ENCODE results near the gene ERICH6.

Gene ERICH6

DNA sequence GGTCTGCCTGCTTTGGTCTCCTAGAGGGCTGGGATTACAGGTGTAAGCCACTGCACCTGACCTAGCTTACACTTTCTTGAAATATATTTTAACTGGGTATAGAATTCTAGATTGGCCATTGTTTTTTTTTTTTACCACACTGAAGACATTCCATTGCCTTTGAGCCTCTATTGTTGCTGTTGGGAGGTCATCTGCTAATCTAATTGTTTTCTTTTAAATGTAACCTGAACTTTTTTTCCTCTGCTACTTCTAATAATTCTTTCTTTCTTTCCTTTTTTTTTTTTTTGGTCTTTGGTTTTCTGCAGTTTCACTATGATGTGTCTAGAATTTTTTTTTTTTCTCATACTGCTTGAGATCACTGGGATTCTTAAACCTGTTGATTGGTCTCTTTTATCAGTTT, 28.1 kb downstream of the ERICH6 start:
- Histone ChIP-seq H4K20me1 (ENCODE audit: insufficient read depth) (no peaks in the 10 kb centered on the region), H3K27ac (no peak overlapping the region), H2AFZ (ENCODE audit: low read depth) (no peak overlapping the region), H3K4me1 (ENCODE audit: low read depth, poor library complexity, severe bottlenecking) (peaks cover 8% of the 10 kb centered on the region), H3K4me2 (no peak overlapping the region), H3K27me3 (ENCODE audit: insufficient read depth, low read depth) (no peaks in the 10 kb centered on the region), H3K36me3 (ENCODE audit: insufficient read depth) (no peaks in the 10 kb centered on the region), H3K79me2 (ENCODE audit: insufficient read depth, low read depth) (no peaks in the 10 kb centered on the region), H3K9ac (no peak overlapping the region), H3K4me3 (IDR thresholded peaks at IDR 0.05; ENCODE audit: insufficient read depth, low read depth, low read length) (no peak overlapping the region)
- TF ChIP-seq, protein P1, sequence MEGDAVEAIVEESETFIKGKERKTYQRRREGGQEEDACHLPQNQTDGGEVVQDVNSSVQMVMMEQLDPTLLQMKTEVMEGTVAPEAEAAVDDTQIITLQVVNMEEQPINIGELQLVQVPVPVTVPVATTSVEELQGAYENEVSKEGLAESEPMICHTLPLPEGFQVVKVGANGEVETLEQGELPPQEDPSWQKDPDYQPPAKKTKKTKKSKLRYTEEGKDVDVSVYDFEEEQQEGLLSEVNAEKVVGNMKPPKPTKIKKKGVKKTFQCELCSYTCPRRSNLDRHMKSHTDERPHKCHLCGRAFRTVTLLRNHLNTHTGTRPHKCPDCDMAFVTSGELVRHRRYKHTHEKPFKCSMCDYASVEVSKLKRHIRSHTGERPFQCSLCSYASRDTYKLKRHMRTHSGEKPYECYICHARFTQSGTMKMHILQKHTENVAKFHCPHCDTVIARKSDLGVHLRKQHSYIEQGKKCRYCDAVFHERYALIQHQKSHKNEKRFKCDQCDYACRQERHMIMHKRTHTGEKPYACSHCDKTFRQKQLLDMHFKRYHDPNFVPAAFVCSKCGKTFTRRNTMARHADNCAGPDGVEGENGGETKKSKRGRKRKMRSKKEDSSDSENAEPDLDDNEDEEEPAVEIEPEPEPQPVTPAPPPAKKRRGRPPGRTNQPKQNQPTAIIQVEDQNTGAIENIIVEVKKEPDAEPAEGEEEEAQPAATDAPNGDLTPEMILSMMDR (conservative IDR thresholded peaks at IDR 0.05; ENCODE audit: low read depth, low read length): no peak

DNA sequence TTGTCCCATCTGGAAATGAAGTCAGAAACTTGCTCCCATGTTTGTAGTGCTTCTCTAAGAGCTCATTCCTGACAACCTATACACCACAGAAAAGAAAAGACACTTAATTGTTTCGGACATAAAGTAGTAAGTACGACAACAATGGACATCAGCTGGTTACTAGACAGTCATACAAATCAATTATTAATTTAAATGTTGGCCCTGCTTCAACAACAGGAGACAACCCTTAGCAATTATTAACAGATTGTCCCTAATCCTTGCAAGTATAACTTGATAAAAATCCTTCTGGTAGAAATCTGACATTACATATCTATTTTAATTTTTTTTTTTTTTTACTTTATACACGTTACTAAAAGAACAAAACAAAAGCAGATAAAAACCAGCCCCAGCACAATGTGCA, 29.8 kb downstream of the ERICH6 start:
- H3K79me2 ChIP-seq (ENCODE audit: insufficient read depth, low read depth): no peaks in the 10 kb centered on the region
- H3K4me2 ChIP-seq: no peak overlapping the region
- no peak overlapping the region for H3K9ac ChIP-seq
- TF ChIP-seq, protein P1 (conservative IDR thresholded peaks at IDR 0.05; ENCODE audit: low read depth, low read length): no peak
- H3K27me3 ChIP-seq (ENCODE audit: insufficient read depth, low read depth): no peaks in the 10 kb centered on the region
- no peaks in the 10 kb centered on the region for H3K4me1 ChIP-seq (ENCODE audit: low read depth, poor library complexity, severe bottlenecking)
- no peaks in the 10 kb centered on the region for H3K36me3 ChIP-seq (ENCODE audit: insufficient read depth)
- H3K4me3 ChIP-seq (IDR thresholded peaks at IDR 0.05; ENCODE audit: insufficient read depth, low read depth, low read length): no peak overlapping the region
- no peak overlapping the region for H3K27ac ChIP-seq
- no peak overlapping the region for H2AFZ ChIP-seq (ENCODE audit: low read depth)
- no peaks in the 10 kb centered on the region for H4K20me1 ChIP-seq (ENCODE audit: insufficient read depth)

DNA sequence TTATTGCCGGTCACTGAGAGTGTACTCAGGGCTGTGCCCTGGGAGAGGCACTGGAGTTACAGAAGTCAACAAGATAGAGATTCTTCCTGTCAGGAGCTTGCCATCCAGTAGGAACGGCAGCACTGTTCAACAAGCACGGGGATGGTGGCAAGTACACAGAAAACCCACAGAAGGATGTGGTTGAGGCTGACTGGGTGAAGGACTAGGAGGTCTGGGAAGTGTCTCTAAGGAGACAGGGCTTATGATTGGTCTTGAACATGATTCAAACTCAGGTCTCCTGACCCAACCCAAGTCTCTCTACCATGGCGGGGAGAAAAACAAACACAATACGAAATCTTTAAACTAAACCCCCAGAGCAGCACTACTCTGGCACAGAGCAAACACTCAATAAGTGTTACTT, 37.6 kb downstream of the ERICH6 start:
- no peak overlapping the region for H3K27ac ChIP-seq
- H3K9ac ChIP-seq: no peak overlapping the region
- H3K79me2 ChIP-seq (ENCODE audit: insufficient read depth, low read depth): no peaks in the 10 kb centered on the region
- no peaks in the 10 kb centered on the region for H4K20me1 ChIP-seq (ENCODE audit: insufficient read depth)
- H3K27me3 ChIP-seq (ENCODE audit: insufficient read depth, low read depth): no peaks in the 10 kb centered on the region
- no peaks in the 10 kb centered on the region for H3K4me1 ChIP-seq (ENCODE audit: low read depth, poor library complexity, severe bottlenecking)
- no peaks in the 10 kb centered on the region for H3K36me3 ChIP-seq (ENCODE audit: insufficient read depth)
- no peak overlapping the region for H3K4me3 ChIP-seq (IDR thresholded peaks at IDR 0.05; ENCODE audit: insufficient read depth, low read depth, low read length)
- H3K4me2 ChIP-seq: no peak overlapping the region
- no peak overlapping the region for H2AFZ ChIP-seq (ENCODE audit: low read depth)
- TF ChIP-seq, protein P1 (conservative IDR thresholded peaks at IDR 0.05; ENCODE audit: low read depth, low read length): no peak

DNA sequence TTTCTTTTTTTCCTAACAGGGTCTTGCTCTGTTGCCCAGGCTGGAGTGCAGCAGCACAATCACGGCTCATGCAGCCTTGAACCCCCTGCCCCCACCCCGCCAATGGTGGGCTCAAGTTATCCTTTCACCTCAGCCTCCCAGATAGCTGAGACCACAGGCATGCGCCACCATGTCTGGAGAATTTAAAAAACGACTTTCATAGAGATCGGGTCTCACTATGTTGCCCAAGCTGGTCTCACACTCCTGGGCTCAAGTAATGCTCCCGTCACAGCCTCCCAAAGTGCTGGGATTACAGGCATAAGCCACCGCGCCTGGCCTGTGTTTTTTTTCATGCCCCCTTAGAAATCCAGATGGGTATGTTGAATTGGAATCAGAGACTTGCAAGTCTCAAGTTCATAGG, 40.3 kb downstream of the ERICH6 start:
- no peaks in the 10 kb centered on the region for H3K36me3 ChIP-seq (ENCODE audit: insufficient read depth)
- no peak overlapping the region for H2AFZ ChIP-seq (ENCODE audit: low read depth)
- H3K27me3 ChIP-seq (ENCODE audit: insufficient read depth, low read depth): no peaks in the 10 kb centered on the region
- TF ChIP-seq, protein P1 (conservative IDR thresholded peaks at IDR 0.05; ENCODE audit: low read depth, low read length): no peak
- no peak overlapping the region for H3K4me3 ChIP-seq (IDR thresholded peaks at IDR 0.05; ENCODE audit: insufficient read depth, low read depth, low read length)
- H3K27ac ChIP-seq: no peak overlapping the region
- no peak overlapping the region for H3K9ac ChIP-seq
- no peaks in the 10 kb centered on the region for H3K4me1 ChIP-seq (ENCODE audit: low read depth, poor library complexity, severe bottlenecking)
- no peaks in the 10 kb centered on the region for H3K79me2 ChIP-seq (ENCODE audit: insufficient read depth, low read depth)
- H4K20me1 ChIP-seq (ENCODE audit: insufficient read depth): no peaks in the 10 kb centered on the region
- no peak overlapping the region for H3K4me2 ChIP-seq

Data from KMS-11 (cell line).